Ascending aorta (tissue), 2 donors: Measurements from ENCODE around the gene WDR86. TPM values are rescaled to one million over a fixed set of nuclear protein-coding genes. Genes with fewer than 3 reads are reported as not detected.

Experiments
- DNase-seq, 2 donors: peaks; one replicate each; pipeline ENCODE4 v3.0.0-alpha.2; 2019; ENCODE audit warnings: low spot score in 2 of 2
- H3K27ac ChIP-seq, 2 donors: fragments of 200-600 bp; sonication (generic); one replicate each; pipeline ENCODE4 v1.5.1; 2016 to 2017; ENCODE audit warnings: mild to moderate bottlenecking in 1 of 2
- H3K27me3 ChIP-seq: fragments of 200-600 bp; sonication (generic); one replicate; pipeline ENCODE4 v1.5.1; 2017
- H3K36me3 ChIP-seq, 2 donors: fragments of 200-600 bp; sonication (generic); one replicate each; pipeline ENCODE4 v1.5.1; 2016
- H3K4me1 ChIP-seq, 2 donors: fragments of 200-600 bp; sonication (generic); one replicate each; pipeline ENCODE4 v1.5.1; 2016 to 2017; ENCODE audit warnings: mild to moderate bottlenecking in 1 of 2
- H3K4me3 ChIP-seq, 2 donors: fragments of 200-600 bp; sonication (generic); one replicate each; pipeline ENCODE4 v1.5.1; 2016 to 2017; ENCODE audit warnings: mild to moderate bottlenecking in 1 of 2
- H3K9me3 ChIP-seq, 2 donors: fragments of 200-600 bp; sonication (generic); one replicate each; pipeline ENCODE4 v1.5.1; 2016
- intact Hi-C: fragments of 100-400 bp; cut with DNase I; formaldehyde crosslinking; loops from one replicate; pipeline ENCODE4 v1.15.1; 2023
- total RNA-seq: library from RNA; depleted of rRNA; stranded (reverse); fragments of >200 nt; gene quantifications from one replicate; pipeline ENCODE4 v1.1.0, GENCODE V29; 2016
- TF ChIP-seq, protein P1 (sequence below), 3 experiments: fragments of 200-600 bp in 2 of 3; fragments of 450-650 bp in 1 of 3; sonication (generic) in 2 of 3; IDR thresholded peaks; one replicate each; pipeline ENCODE4 v1.5.1; 2016 to 2019; ENCODE audit warnings: antibody characterized with exemption in 3 of 3, mild to moderate bottlenecking in 1 of 3, moderate library complexity in 1 of 3

WDR86 gene
- total RNA-seq, 1 donor from 2014 or later, result 4.0 TPM

GRCh38 chr7:151368136-151368571, 41.7 kb downstream of the WDR86 start:
- Histone ChIP-seq H3K27me3 (no peaks in the 10 kb centered on the region), H3K36me3 (peaks cover 7 to 29% of the 10 kb centered on the region in 2 donors), H3K9me3 (no peaks in the 10 kb centered on the region), H3K4me1 (peaks cover 6 to 37% of the 10 kb centered on the region in 2 donors), H3K4me3 (no peak overlapping the region), H3K27ac (no peak overlapping the region)
- TF ChIP-seq, protein P1, sequence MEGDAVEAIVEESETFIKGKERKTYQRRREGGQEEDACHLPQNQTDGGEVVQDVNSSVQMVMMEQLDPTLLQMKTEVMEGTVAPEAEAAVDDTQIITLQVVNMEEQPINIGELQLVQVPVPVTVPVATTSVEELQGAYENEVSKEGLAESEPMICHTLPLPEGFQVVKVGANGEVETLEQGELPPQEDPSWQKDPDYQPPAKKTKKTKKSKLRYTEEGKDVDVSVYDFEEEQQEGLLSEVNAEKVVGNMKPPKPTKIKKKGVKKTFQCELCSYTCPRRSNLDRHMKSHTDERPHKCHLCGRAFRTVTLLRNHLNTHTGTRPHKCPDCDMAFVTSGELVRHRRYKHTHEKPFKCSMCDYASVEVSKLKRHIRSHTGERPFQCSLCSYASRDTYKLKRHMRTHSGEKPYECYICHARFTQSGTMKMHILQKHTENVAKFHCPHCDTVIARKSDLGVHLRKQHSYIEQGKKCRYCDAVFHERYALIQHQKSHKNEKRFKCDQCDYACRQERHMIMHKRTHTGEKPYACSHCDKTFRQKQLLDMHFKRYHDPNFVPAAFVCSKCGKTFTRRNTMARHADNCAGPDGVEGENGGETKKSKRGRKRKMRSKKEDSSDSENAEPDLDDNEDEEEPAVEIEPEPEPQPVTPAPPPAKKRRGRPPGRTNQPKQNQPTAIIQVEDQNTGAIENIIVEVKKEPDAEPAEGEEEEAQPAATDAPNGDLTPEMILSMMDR (IDR thresholded peaks at IDR 0.05), result peak; percentile 90 to 97 (median 92)
- DNase-seq, result peak in 1 of 2 donors; percentile 90
- intact Hi-C loops, result loop anchor here (1.0 to 5.0 kb wide), 5 partner anchors 80 to 391 kb away; partner anchors contain the start of genes RHEB and SMARCD3

DNA sequence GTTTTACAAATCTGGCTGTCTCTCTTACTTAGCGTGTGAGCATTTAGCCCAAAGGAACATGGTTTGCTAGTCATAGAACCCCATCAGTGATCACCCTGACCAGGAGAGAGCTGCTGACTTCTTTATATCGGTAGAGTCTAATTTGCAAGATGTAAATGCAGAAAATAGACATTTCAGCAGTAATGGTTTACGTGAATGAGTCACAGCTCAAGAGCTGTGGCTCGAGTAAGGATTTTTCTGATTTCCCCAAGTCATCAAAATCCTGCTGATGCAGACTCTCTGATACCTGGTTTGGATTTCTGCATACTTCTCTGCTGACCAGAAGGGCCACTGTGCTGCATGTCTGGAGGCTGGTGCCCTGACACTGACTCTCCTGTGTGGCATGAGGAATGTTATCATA, 42.6 kb downstream of the WDR86 start:
- TF ChIP-seq, protein P1 (IDR thresholded peaks at IDR 0.05), result no peak
- DNase-seq, result no peak
- intact Hi-C loops, result loop anchor here (5.0 kb wide), 3 partner anchors 120 to 265 kb away; partner anchors contain the start of genes RHEB and SMARCD3
- H3K27me3 ChIP-seq, result no peaks in the 10 kb centered on the region
- no peak overlapping the region for H3K4me3 ChIP-seq
- peaks cover 7 to 33% of the 10 kb centered on the region in 2 donors for H3K36me3 ChIP-seq
- peak overlapping the region; percentile 63 to 71 for H3K27ac ChIP-seq
- H3K9me3 ChIP-seq, result no peaks in the 10 kb centered on the region
- peaks cover 6 to 37% of the 10 kb centered on the region in 2 donors for H3K4me1 ChIP-seq

GRCh38 chr7:151366880-151367222, 43.0 kb downstream of the WDR86 start:
- Histone ChIP-seq H3K4me3 (no peak overlapping the region), H3K36me3 (peaks cover 5 to 34% of the 10 kb centered on the region in 2 donors), H3K9me3 (no peaks in the 10 kb centered on the region), H3K4me1 (peaks cover 6 to 37% of the 10 kb centered on the region in 2 donors), H3K27ac (peak overlapping the region; percentile 71 to 81), H3K27me3 (no peaks in the 10 kb centered on the region)
- DNase-seq, result peak in 1 of 2 donors; percentile 79
- TF ChIP-seq, protein P1 (IDR thresholded peaks at IDR 0.05), result no peak
- intact Hi-C loops, result loop anchor here (5.0 kb wide), 3 partner anchors 120 to 265 kb away; partner anchors contain the start of genes RHEB and SMARCD3

DNA sequence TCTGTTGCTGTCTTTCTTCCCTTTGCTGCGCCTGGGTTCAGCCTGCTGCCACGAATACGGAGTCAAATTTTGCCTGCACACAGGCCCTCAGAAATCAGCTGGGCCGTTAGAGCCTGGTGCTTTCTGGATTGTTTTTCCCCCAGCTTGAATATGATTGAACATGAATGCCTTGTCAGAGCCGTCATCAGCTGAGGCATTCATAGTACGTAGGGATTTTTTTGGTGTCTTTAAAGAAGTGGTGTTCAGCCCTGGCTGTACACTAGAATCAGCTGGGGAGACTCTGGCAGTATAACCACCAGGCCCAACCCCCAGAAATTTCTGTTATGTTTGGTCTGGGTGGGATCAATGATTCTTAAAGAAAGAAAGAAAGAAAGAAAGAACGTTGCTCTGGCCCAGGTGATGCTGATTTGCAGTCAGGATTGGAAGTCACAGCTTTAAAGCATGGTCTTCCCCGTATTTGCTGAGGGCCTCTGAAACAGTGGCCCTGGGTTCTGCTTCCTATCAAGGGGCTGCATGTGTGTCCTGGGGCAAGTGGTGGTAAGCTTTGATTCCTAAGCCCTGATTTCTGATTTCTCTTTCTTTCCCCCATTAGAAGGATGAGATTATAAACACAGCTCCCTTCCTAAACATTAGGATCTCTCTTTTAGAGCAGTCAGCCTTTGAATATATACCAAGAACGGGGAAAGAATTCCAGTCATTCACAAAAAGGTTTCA, 43.5 kb downstream of the WDR86 start:
- TF ChIP-seq, protein P1 (IDR thresholded peaks at IDR 0.05), result no peak
- peak overlapping the region; percentile 71 to 81 for H3K27ac ChIP-seq
- peaks cover 8 to 30% of the 10 kb centered on the region in 2 donors for H3K36me3 ChIP-seq
- no peaks in the 10 kb centered on the region for H3K9me3 ChIP-seq
- no peak overlapping the region for H3K4me3 ChIP-seq
- no peak for DNase-seq
- peaks cover 6 to 37% of the 10 kb centered on the region in 2 donors for H3K4me1 ChIP-seq
- H3K27me3 ChIP-seq, result no peaks in the 10 kb centered on the region
- intact Hi-C loops, result loop anchor here (5.0 kb wide), 3 partner anchors 119 to 266 kb away; partner anchors contain the start of genes RHEB and SMARCD3

DNA sequence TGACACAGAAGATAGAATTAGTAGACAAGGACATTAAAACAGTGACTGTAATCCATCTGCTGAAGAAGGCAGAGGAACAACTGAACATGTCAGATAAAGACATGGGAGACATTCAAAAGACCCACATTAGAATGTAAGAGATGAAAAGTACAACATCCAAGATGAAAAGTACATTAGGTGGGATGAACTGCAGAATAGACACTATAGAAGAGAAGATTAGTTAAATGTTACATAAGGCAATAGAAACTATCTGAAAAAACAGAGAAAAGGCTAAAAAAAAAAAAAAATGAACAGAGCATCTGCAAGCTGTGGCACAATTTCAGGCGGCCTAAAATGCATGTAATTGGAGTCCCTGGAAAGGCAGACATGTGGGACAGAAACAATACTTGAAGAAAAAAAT, 46.7 kb downstream of the WDR86 start:
- no peak overlapping the region for H3K27ac ChIP-seq
- no peak overlapping the region for H3K4me3 ChIP-seq
- TF ChIP-seq, protein P1 (IDR thresholded peaks at IDR 0.05), result no peak
- DNase-seq, result no peak
- peaks cover 35 to 45% of the 10 kb centered on the region in 2 donors for H3K36me3 ChIP-seq
- intact Hi-C loops, result no loop called here
- no peaks in the 10 kb centered on the region for H3K9me3 ChIP-seq
- H3K27me3 ChIP-seq, result no peaks in the 10 kb centered on the region
- peaks cover 6 to 26% of the 10 kb centered on the region in 2 donors for H3K4me1 ChIP-seq
